WTC11 (cell line): ENCODE data around the gene FAM193B. TPM values are rescaled to one million over a fixed set of nuclear protein-coding genes. Genes with fewer than 3 reads are reported as not detected.

Source experiments
- ATAC-seq: fragments of 200-7000 bp; cut with Tn5 transposase; 2 replicates; pipeline ENCODE4 v1.10.0; 2021; ENCODE audit warnings: mild to moderate bottlenecking, moderate library complexity
- CTCF ChIA-PET: fragments of 300-600 bp; sonication (Branson Sonifier 250); formaldehyde crosslinking; loops from one replicate; lab custom pipeline; 2021; ENCODE audit warnings: antibody characterized with exemption; lab: Charles Lee
- POLR2A ChIA-PET: fragments of 350-600 bp; sonication (Branson Sonifier 250); formaldehyde crosslinking; loops from one replicate; lab custom pipeline; 2021; ENCODE audit warnings: antibody characterized with exemption; lab: Charles Lee
- DNase-seq: peaks from one replicate; pipeline ENCODE4 v3.0.0; 2021; ENCODE audit warnings: low spot score
- H3K27ac Mint-ChIP-seq: 2 replicates; pipeline ENCODE4 v1.8.0; 2021; ENCODE audit warnings: mixed read lengths
- H3K27me3 Mint-ChIP-seq: 2 replicates; pipeline ENCODE4 v1.8.0; 2021; ENCODE audit warnings: low read depth, mild to moderate bottlenecking, moderate library complexity, mixed read lengths
- H3K36me3 Mint-ChIP-seq: 2 replicates; pipeline ENCODE4 v1.8.0; 2021; ENCODE audit warnings: mixed read lengths
- H3K4me1 Mint-ChIP-seq: 2 replicates; pipeline ENCODE4 v1.8.0; 2022; ENCODE audit warnings: mixed read lengths
- H3K4me3 Mint-ChIP-seq: 2 replicates; pipeline ENCODE4 v1.8.0; 2021; ENCODE audit warnings: mild to moderate bottlenecking, moderate library complexity, mixed read lengths
- H3K9me3 Mint-ChIP-seq: 2 replicates; pipeline ENCODE4 v1.8.0; 2021; ENCODE audit warnings: mixed read lengths
- ATF1 ChIP-seq: sonication (generic); formaldehyde crosslinking; IDR thresholded peaks from 2 replicates; pipeline ENCODE4 v1.8.1; 2023; ENCODE audit warnings: mild to moderate bottlenecking, moderate library complexity, missing genetic modification reagents
- CREM ChIP-seq: sonication (generic); formaldehyde crosslinking; IDR thresholded peaks from 2 replicates; pipeline ENCODE4 v1.8.1; 2022; ENCODE audit warnings: mild to moderate bottlenecking, missing genetic modification reagents, moderate library complexity
- E2F1 ChIP-seq: sonication (generic); formaldehyde crosslinking; IDR thresholded peaks from 2 replicates; pipeline ENCODE4 v1.8.0; 2022; ENCODE audit warnings: mild to moderate bottlenecking, missing genetic modification reagents
- ETV6 ChIP-seq: sonication (generic); formaldehyde crosslinking; IDR thresholded peaks from 2 replicates; pipeline ENCODE4 v1.8.1; 2022; ENCODE audit warnings: mild to moderate bottlenecking, missing genetic modification reagents
- FOXP1 ChIP-seq: sonication (generic); formaldehyde crosslinking; IDR thresholded peaks from 2 replicates; pipeline ENCODE4 v1.8.0; 2022; ENCODE audit warnings: missing genetic modification reagents, mild to moderate bottlenecking, moderate library complexity, borderline replicate concordance
- FOXP4 ChIP-seq: sonication (generic); formaldehyde crosslinking; IDR thresholded peaks from 2 replicates; pipeline ENCODE4 v1.8.0; 2022; ENCODE audit warnings: mild to moderate bottlenecking, missing genetic modification reagents
- MYBL2 ChIP-seq: sonication (generic); formaldehyde crosslinking; IDR thresholded peaks from 2 replicates; pipeline ENCODE4 v1.8.1; 2023; ENCODE audit warnings: mild to moderate bottlenecking, moderate library complexity, missing genetic modification reagents
- NFATC4 ChIP-seq: fragments of 250-450 bp; sonication (Bioruptor Pico); IDR thresholded peaks from 2 replicates; pipeline ENCODE4 v1.9.0; 2021; ENCODE audit warnings: mild to moderate bottlenecking
- SMAD3 ChIP-seq: sonication (generic); formaldehyde crosslinking; IDR thresholded peaks from 2 replicates; pipeline ENCODE4 v1.8.0; 2022; ENCODE audit warnings: missing genetic modification reagents, mild to moderate bottlenecking, borderline replicate concordance
- SP1 ChIP-seq: sonication (generic); formaldehyde crosslinking; conservative IDR thresholded peaks from 2 replicates; pipeline ENCODE4 v1.8.1; 2022; ENCODE audit warnings: missing genetic modification reagents
- TEAD1 ChIP-seq: sonication (generic); formaldehyde crosslinking; IDR thresholded peaks from 2 replicates; pipeline ENCODE4 v1.8.0; 2022; ENCODE audit warnings: mild to moderate bottlenecking, missing genetic modification reagents
- TEAD4 ChIP-seq: sonication (generic); formaldehyde crosslinking; IDR thresholded peaks from 2 replicates; pipeline ENCODE4 v1.8.0; 2022; ENCODE audit warnings: mild to moderate bottlenecking, missing genetic modification reagents
- TP53 ChIP-seq: sonication (generic); formaldehyde crosslinking; IDR thresholded peaks from 2 replicates; pipeline ENCODE4 v1.8.1; 2023; ENCODE audit warnings: mild to moderate bottlenecking, missing genetic modification reagents
- ZBTB21 ChIP-seq: sonication (generic); formaldehyde crosslinking; IDR thresholded peaks from 2 replicates; pipeline ENCODE4 v1.8.1; 2023; ENCODE audit warnings: mild to moderate bottlenecking, missing genetic modification reagents, borderline replicate concordance
- ZNF232 ChIP-seq: sonication (generic); formaldehyde crosslinking; IDR thresholded peaks from 2 replicates; pipeline ENCODE4 v1.8.0; 2022; ENCODE audit warnings: mild to moderate bottlenecking, missing genetic modification reagents
- ZNF317 ChIP-seq: sonication (generic); formaldehyde crosslinking; IDR thresholded peaks from 2 replicates; pipeline ENCODE4 v1.8.1; 2023; ENCODE audit warnings: low read depth, mild to moderate bottlenecking, moderate library complexity, missing genetic modification reagents, borderline replicate concordance
- total RNA-seq: library from RNA; stranded (reverse); gene quantifications from 3 replicates; pipeline ENCODE4 v1.2.3, GENCODE V29; 2021
- TF ChIP-seq, protein P1 (sequence below): sonication (generic); formaldehyde crosslinking; IDR thresholded peaks from 2 replicates; pipeline ENCODE4 v1.8.0; 2022; ENCODE audit warnings: mild to moderate bottlenecking, missing genetic modification reagents
- TF ChIP-seq, protein P2 (sequence below): sonication (generic); formaldehyde crosslinking; IDR thresholded peaks from 2 replicates; pipeline ENCODE4 v1.8.1; 2023; ENCODE audit warnings: mild to moderate bottlenecking, moderate library complexity, missing genetic modification reagents
- TF ChIP-seq, protein P3 (sequence below): sonication (generic); formaldehyde crosslinking; IDR thresholded peaks from 2 replicates; pipeline ENCODE4 v1.8.0; 2023; ENCODE audit warnings: missing genetic modification reagents, mild to moderate bottlenecking, borderline replicate concordance
- TF ChIP-seq, protein P4 (sequence below): sonication (generic); formaldehyde crosslinking; IDR thresholded peaks from 2 replicates; pipeline ENCODE4 v1.8.0; 2023; ENCODE audit warnings: mild to moderate bottlenecking, missing genetic modification reagents

Gene FAM193B
- total RNA-seq, 1 experiment from 2014 or later, result 101 TPM

GRCh38 chr5:177592905-177593304 is 38.5 kb upstream of the FAM193B start:
- Mint-ChIP-seq H3K36me3 (peaks cover 31% of the 10 kb centered on the region), H3K27ac (no peak overlapping the region), H3K27me3 (peaks cover 29% of the 10 kb centered on the region), H3K4me1 (peaks cover 6% of the 10 kb centered on the region), H3K4me3 (peak overlapping the region; percentile 100), H3K9me3 (no peaks in the 10 kb centered on the region)
- ATAC-seq (no peak), DNase-seq (no peak)
- ChIA-PET POLR2A (interaction anchor here (1.2 kb wide), 1 partner anchor 15 kb away, joined by 3 read pairs; no protein-coding TSS in a partner anchor), CTCF (interaction anchor here (1.2 to 3.0 kb wide), 5 partner anchors 15 to 92 kb away, joined by 3 to 38 read pairs (median 7); no protein-coding TSS in a partner anchor)
- no peak for TF ChIP-seq SMAD3
- no peak for TF ChIP-seq MYBL2 (CRISPR knock-in tag)
- TF ChIP-seq, all 79 proteins: peak for 0

DNA sequence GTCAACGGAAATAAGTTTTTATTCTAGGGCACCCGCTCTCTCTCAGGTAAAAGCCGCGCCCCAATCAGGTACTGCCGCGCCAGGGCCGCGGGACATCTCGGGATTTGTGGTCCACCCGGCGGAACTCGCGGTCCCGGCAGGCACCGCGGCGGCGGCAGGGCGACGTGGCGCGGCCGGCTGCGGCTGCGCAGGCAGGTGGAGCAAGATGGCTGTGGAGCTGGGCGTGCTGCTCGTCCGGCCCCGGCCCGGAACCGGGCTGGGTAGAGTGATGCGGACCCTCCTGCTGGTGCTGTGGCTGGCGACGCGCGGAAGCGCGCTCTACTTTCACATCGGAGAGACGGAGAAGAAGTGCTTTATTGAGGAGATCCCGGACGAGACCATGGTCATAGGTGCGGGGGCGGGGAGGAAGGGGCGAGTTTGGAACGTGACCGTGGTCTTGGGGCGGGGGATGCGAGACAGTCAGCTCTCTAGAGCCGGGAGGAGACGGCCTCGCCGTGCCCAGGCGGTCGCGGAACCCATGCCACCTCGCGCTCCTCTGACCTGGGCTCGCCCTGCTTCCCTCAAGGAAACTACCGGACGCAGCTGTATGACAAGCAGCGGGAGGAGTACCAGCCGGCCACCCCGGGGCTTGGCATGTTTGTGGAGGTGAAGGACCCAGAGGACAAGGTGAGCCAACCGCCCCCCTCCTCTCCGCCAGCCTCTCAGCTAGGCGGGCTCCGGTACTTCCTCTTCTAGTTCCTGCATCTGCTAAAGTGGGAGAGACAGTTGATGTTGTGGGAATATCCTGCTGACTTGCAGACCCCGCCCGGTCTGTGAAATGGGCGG is 37.9 kb upstream of the FAM193B start, which contains the start of gene TMED9:
TSS of gene TMED9 (plus strand) at position 194 of the 825 bp plus-strand sequence. CDS start at position 206, 12 bp downstream.
- CTCF ChIA-PET, result interaction anchor here (0.8 to 3.0 kb wide), 7 partner anchors 16 to 91 kb away, joined by 3 to 38 read pairs (median 3); no protein-coding TSS in a partner anchor
- TF ChIP-seq FOXP1 (CRISPR knock-in tag), result 0 out of 2 replicates have a peak, but pooled peaks have one; percentile 55
- TF ChIP-seq ATF1 (CRISPR knock-in tag), result no peak
- peak; percentile 83; the same call in 1 of the 2 replicates for TF ChIP-seq TEAD1 (CRISPR knock-in tag)
- TF ChIP-seq ETV6 (CRISPR knock-in tag), result peak; percentile 75; the same call in 1 of the 2 replicates
- TF ChIP-seq, protein P1, sequence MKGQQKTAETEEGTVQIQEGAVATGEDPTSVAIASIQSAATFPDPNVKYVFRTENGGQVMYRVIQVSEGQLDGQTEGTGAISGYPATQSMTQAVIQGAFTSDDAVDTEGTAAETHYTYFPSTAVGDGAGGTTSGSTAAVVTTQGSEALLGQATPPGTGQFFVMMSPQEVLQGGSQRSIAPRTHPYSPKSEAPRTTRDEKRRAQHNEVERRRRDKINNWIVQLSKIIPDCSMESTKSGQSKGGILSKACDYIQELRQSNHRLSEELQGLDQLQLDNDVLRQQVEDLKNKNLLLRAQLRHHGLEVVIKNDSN (CRISPR knock-in tag), result 0 out of 2 replicates have a peak, but pooled peaks have one; percentile 38
- TF ChIP-seq ZNF317 (CRISPR knock-in tag), result no peak
- no peak for TF ChIP-seq TP53 (CRISPR knock-in tag)
- no peak; the same call in 1 of the 2 replicates for TF ChIP-seq SP1 (CRISPR knock-in tag)
- TF ChIP-seq, protein P2, sequence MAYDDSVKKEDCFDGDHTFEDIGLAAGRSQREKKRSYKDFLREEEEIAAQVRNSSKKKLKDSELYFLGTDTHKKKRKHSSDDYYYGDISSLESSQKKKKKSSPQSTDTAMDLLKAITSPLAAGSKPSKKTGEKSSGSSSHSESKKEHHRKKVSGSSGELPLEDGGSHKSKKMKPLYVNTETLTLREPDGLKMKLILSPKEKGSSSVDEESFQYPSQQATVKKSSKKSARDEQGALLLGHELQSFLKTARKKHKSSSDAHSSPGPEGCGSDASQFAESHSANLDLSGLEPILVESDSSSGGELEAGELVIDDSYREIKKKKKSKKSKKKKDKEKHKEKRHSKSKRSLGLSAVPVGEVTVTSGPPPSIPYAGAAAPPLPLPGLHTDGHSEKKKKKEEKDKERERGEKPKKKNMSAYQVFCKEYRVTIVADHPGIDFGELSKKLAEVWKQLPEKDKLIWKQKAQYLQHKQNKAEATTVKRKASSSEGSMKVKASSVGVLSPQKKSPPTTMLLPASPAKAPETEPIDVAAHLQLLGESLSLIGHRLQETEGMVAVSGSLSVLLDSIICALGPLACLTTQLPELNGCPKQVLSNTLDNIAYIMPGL (CRISPR knock-in tag), result peak; percentile 43; the same call in 1 of the 2 replicates
- peak; percentile 53; the same call in 1 of the 2 replicates for TF ChIP-seq CREM (CRISPR knock-in tag)
- TF ChIP-seq ZBTB21 (CRISPR knock-in tag), result no peak
- no peak for TF ChIP-seq E2F1 (CRISPR knock-in tag)
- no peak for TF ChIP-seq TEAD4
- TF ChIP-seq FOXP4 (CRISPR knock-in tag), result peak; percentile 84; the same call in 1 of the 2 replicates
- TF ChIP-seq, protein P3, sequence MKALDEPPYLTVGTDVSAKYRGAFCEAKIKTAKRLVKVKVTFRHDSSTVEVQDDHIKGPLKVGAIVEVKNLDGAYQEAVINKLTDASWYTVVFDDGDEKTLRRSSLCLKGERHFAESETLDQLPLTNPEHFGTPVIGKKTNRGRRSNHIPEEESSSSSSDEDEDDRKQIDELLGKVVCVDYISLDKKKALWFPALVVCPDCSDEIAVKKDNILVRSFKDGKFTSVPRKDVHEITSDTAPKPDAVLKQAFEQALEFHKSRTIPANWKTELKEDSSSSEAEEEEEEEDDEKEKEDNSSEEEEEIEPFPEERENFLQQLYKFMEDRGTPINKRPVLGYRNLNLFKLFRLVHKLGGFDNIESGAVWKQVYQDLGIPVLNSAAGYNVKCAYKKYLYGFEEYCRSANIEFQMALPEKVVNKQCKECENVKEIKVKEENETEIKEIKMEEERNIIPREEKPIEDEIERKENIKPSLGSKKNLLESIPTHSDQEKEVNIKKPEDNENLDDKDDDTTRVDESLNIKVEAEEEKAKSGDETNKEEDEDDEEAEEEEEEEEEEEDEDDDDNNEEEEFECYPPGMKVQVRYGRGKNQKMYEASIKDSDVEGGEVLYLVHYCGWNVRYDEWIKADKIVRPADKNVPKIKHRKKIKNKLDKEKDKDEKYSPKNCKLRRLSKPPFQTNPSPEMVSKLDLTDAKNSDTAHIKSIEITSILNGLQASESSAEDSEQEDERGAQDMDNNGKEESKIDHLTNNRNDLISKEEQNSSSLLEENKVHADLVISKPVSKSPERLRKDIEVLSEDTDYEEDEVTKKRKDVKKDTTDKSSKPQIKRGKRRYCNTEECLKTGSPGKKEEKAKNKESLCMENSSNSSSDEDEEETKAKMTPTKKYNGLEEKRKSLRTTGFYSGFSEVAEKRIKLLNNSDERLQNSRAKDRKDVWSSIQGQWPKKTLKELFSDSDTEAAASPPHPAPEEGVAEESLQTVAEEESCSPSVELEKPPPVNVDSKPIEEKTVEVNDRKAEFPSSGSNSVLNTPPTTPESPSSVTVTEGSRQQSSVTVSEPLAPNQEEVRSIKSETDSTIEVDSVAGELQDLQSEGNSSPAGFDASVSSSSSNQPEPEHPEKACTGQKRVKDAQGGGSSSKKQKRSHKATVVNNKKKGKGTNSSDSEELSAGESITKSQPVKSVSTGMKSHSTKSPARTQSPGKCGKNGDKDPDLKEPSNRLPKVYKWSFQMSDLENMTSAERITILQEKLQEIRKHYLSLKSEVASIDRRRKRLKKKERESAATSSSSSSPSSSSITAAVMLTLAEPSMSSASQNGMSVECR, result peak; percentile 75; the same call in 1 of the 2 replicates
- TF ChIP-seq, protein P4, sequence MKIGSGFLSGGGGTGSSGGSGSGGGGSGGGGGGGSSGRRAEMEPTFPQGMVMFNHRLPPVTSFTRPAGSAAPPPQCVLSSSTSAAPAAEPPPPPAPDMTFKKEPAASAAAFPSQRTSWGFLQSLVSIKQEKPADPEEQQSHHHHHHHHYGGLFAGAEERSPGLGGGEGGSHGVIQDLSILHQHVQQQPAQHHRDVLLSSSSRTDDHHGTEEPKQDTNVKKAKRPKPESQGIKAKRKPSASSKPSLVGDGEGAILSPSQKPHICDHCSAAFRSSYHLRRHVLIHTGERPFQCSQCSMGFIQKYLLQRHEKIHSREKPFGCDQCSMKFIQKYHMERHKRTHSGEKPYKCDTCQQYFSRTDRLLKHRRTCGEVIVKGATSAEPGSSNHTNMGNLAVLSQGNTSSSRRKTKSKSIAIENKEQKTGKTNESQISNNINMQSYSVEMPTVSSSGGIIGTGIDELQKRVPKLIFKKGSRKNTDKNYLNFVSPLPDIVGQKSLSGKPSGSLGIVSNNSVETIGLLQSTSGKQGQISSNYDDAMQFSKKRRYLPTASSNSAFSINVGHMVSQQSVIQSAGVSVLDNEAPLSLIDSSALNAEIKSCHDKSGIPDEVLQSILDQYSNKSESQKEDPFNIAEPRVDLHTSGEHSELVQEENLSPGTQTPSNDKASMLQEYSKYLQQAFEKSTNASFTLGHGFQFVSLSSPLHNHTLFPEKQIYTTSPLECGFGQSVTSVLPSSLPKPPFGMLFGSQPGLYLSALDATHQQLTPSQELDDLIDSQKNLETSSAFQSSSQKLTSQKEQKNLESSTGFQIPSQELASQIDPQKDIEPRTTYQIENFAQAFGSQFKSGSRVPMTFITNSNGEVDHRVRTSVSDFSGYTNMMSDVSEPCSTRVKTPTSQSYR (CRISPR knock-in tag), result no peak
- peak; percentile 71; the same call in 1 of the 2 replicates for TF ChIP-seq ZNF232
- TF ChIP-seq NFATC4, result no peak

More for the DNA sequence above, 37.9 kb upstream of the FAM193B start, which contains the start of gene TMED9:
- POLR2A ChIA-PET, result interaction anchor here (1.2 kb wide), 1 partner anchor 16 kb away, joined by 3 read pairs; no protein-coding TSS in a partner anchor
- no peaks in the 10 kb centered on the region for H3K9me3 Mint-ChIP-seq
- H3K4me1 Mint-ChIP-seq, result peaks cover 6% of the 10 kb centered on the region
- H3K27ac Mint-ChIP-seq, result peak within 1 kb of the TSS; percentile 99
- DNase-seq, result peak; percentile 90
- H3K27me3 Mint-ChIP-seq, result peaks cover 30% of the 10 kb centered on the region
- peak; percentile 97 for ATAC-seq
- peaks cover 31% of the 10 kb centered on the region for H3K36me3 Mint-ChIP-seq
- H3K4me3 Mint-ChIP-seq, result peak within 1 kb of the TSS; percentile 100
